CD14-positive monocyte (primary cell): ENCODE results near the gene CMAS. TPM values are rescaled to one million over a fixed set of nuclear protein-coding genes. Genes with fewer than 3 reads are reported as not detected.
A peak's percentile ranks its signal among the peaks of the same experiment; 100 is the strongest.

Experiments used
- DNase-seq, 3 donors: peaks; one replicate each; pipeline ENCODE4 v3.0.0-alpha.2; 2011 to 2022
- H2AFZ ChIP-seq: 2 replicates; pipeline ENCODE4 v1.6.0; 2012; ENCODE audit warnings: mild to moderate bottlenecking, low read depth, low read length, inconsistent platforms; ENCODE audit not compliant: insufficient read depth, poor library complexity, severe bottlenecking
- H3K27ac ChIP-seq, 2 donors: 1 replicate in 1 of 2; 2 replicates in 1 of 2; pipeline ENCODE4 v1.5.1; 2012 to 2013; ENCODE audit warnings: low read length in 2 of 2, control low read depth in 1 of 2, inconsistent platforms in 1 of 2, low read depth in 1 of 2, mild to moderate bottlenecking in 1 of 2
- H3K27me3 ChIP-seq, 2 donors: one replicate each; pipeline versions ENCODE4 v1.6.0 to v1.6.1; 2011 to 2013; ENCODE audit warnings: low read length in 2 of 2; ENCODE audit not compliant: control insufficient read depth in 2 of 2, insufficient read depth in 2 of 2
- H3K36me3 ChIP-seq, 2 donors: replicated peaks in 1 of 2; 1 replicate in 1 of 2; 2 replicates in 1 of 2; pipeline versions ENCODE4 v1.5.1 to v1.6.1; 2012 to 2013; ENCODE audit warnings: low read length in 2 of 2, control low read depth in 1 of 2, inconsistent platforms in 1 of 2, mild to moderate bottlenecking in 1 of 2; ENCODE audit not compliant: insufficient read depth in 2 of 2, control insufficient read depth in 1 of 2
- H3K4me1 ChIP-seq, 2 donors: 1 replicate in 1 of 2; 2 replicates in 1 of 2; pipeline versions ENCODE4 v1.5.1 to v1.6.1; 2012 to 2013; ENCODE audit warnings: low read length in 2 of 2, control low read depth in 1 of 2, inconsistent platforms in 1 of 2, mild to moderate bottlenecking in 1 of 2, moderate library complexity in 1 of 2; ENCODE audit not compliant: insufficient read depth in 2 of 2, control insufficient read depth in 1 of 2
- H3K4me2 ChIP-seq: replicated peaks from 2 replicates; pipeline ENCODE3; 2012; ENCODE audit warnings: low read length, moderate library complexity, mild to moderate bottlenecking; ENCODE audit not compliant: poor library complexity, severe bottlenecking; ENCODE audit errors: extremely low read depth
- H3K4me3 ChIP-seq, 3 experiments: fragments of 200-600 bp in 1 of 3; sonication (generic) in 1 of 3; replicated peaks in 1 of 3; 1 replicate in 2 of 3; 2 replicates in 1 of 3; pipeline ENCODE4 v1.5.1; 2011 to 2013; ENCODE audit warnings: low read length in 3 of 3, mild to moderate bottlenecking in 3 of 3, control low read depth in 2 of 3, low read depth in 2 of 3, inconsistent platforms in 1 of 3, moderate library complexity in 1 of 3
- H3K79me2 ChIP-seq: 2 replicates; pipeline ENCODE4 v1.6.0; 2012; ENCODE audit warnings: mild to moderate bottlenecking, control low read depth, inconsistent platforms, low read length, moderate library complexity; ENCODE audit not compliant: insufficient read depth
- H3K9ac ChIP-seq: 2 replicates; pipeline ENCODE4 v1.6.0; 2017; ENCODE audit warnings: low read length, mild to moderate bottlenecking; ENCODE audit not compliant: insufficient read depth, poor library complexity, severe bottlenecking
- H3K9me3 ChIP-seq, 2 donors: replicated peaks in 1 of 2; 1 replicate in 1 of 2; 2 replicates in 1 of 2; pipeline versions ENCODE4 v1.5.1 to v1.6.1; 2012 to 2013; ENCODE audit warnings: low read length in 2 of 2, control low read depth in 1 of 2; ENCODE audit not compliant: control insufficient read depth in 1 of 2, insufficient read depth in 1 of 2
- H4K20me1 ChIP-seq: 2 replicates; pipeline ENCODE4 v1.6.0; 2012; ENCODE audit warnings: mild to moderate bottlenecking, low read length, control low read depth, moderate library complexity; ENCODE audit not compliant: insufficient read depth
- H3K27ac Mint-ChIP-seq, 7 donors: one replicate each; pipeline ENCODE4 v1.8.0; 2020; ENCODE audit warnings: mild to moderate bottlenecking in 7 of 7, mixed read lengths in 7 of 7, moderate library complexity in 6 of 7, inconsistent platforms in 2 of 7
- H3K27me3 Mint-ChIP-seq, 3 donors: one replicate each; pipeline ENCODE4 v1.8.0; 2021 to 2022; ENCODE audit warnings: low read depth in 3 of 3, mild to moderate bottlenecking in 3 of 3, mixed read lengths in 3 of 3, moderate library complexity in 3 of 3, inconsistent platforms in 1 of 3
- H3K36me3 Mint-ChIP-seq, 2 donors: one replicate each; pipeline ENCODE4 v1.8.0; 2020; ENCODE audit warnings: mixed read lengths in 2 of 2, inconsistent platforms in 1 of 2, mild to moderate bottlenecking in 1 of 2
- H3K4me1 Mint-ChIP-seq: one replicate; pipeline ENCODE4 v1.8.0; 2020; ENCODE audit warnings: mild to moderate bottlenecking, mixed read lengths
- H3K4me3 Mint-ChIP-seq, 2 donors: one replicate each; pipeline ENCODE4 v1.8.0; 2020; ENCODE audit warnings: mild to moderate bottlenecking in 2 of 2, mixed read lengths in 2 of 2, moderate library complexity in 1 of 2
- H3K9me3 Mint-ChIP-seq, 7 donors: one replicate each; pipeline ENCODE4 v1.8.0; 2020 to 2022; ENCODE audit warnings: mixed read lengths in 7 of 7, mild to moderate bottlenecking in 6 of 7, moderate library complexity in 6 of 7, inconsistent platforms in 2 of 7
- CTCF ChIP-seq: fragments of 200-600 bp; IDR thresholded peaks from one replicate; pipeline ENCODE4 v1.8.0; 2022; ENCODE audit warnings: antibody characterized with exemption, mild to moderate bottlenecking
- WGBS: methylation state at CpG from one replicate; pipeline ENCODE4 v1.1.5; 2013; ENCODE audit warnings: missing lambda C conversion rate; ENCODE audit not compliant: insufficient coverage; 5-methylcytosine and 5-hydroxymethylcytosine counted together
- intact Hi-C, 2 donors: fragments of 100-400 bp; cut with micrococcal nuclease; formaldehyde crosslinking; loops; one replicate each; pipeline versions ENCODE4 v1.15.0 to v1.15.1; 2023
- polyA plus RNA-seq, 3 donors: library from polyadenylated mRNA; depleted of rRNA in 1 of 3; unstranded in 2 of 3; stranded (reverse) in 1 of 3; fragments of 300-500 nt in 2 of 3; fragments of >200 nt in 1 of 3; fragmentation: Illumina TruSeq in 2 of 3; gene quantifications; 1 replicate in 2 of 3; 2 replicates in 1 of 3; pipeline ENCODE4 v1.2.3, GENCODE V29; 2012 to 2021

Gene CMAS
- polyA plus RNA-seq, 3 donors: 12.6 to 33.1 (median 28.3) TPM

- Mint-ChIP-seq H3K9me3 (peaks cover 0 to 7% (median 0%) of the 10 kb centered on the region in 7 donors), H3K4me1 (peaks cover 9% of the 10 kb centered on the region), H3K36me3 (no peaks in the 10 kb centered on the region), H3K27ac (peak overlapping the region in 1 of 7 donors; percentile 30), H3K27me3 (no peaks in the 10 kb centered on the region), H3K4me3 (no peak overlapping the region)
- intact Hi-C loops: loop anchor here in 1 of 2 donors (5.0 kb wide), 1 partner anchor 341 kb away; no protein-coding TSS in a partner anchor
- DNase-seq: peak; percentile 66 to 86 (median 72)
- H3K79me2 ChIP-seq: no peaks in the 10 kb centered on the region
- peak; percentile 64 for TF ChIP-seq CTCF
- H3K4me2 ChIP-seq: peak overlapping the region; percentile 23
- H4K20me1 ChIP-seq: no peaks in the 10 kb centered on the region
- H2AFZ ChIP-seq: peak overlapping the region; percentile 75
- H3K36me3 ChIP-seq: no peaks in the 10 kb centered on the region
- H3K27me3 ChIP-seq: no peaks in the 10 kb centered on the region
- no peak overlapping the region for H3K27ac ChIP-seq
- WGBS: 48% methylated on average over 3 of the region's 6 CpGs
- no peak overlapping the region for H3K9ac ChIP-seq
- no peak overlapping the region for H3K4me3 ChIP-seq
- H3K9me3 ChIP-seq: no peaks in the 10 kb centered on the region
- peaks cover 9 to 12% of the 10 kb centered on the region in 2 donors for H3K4me1 ChIP-seq
Observed at GRCh38 chr12:22100958-22101748, 55.1 kb downstream of the CMAS start.

- H3K27me3 Mint-ChIP-seq: no peaks in the 10 kb centered on the region
- Histone ChIP-seq H3K9me3 (no peaks in the 10 kb centered on the region), H3K4me2 (no peak overlapping the region), H3K9ac (no peak overlapping the region), H3K36me3 (no peaks in the 10 kb centered on the region), H3K27me3 (no peaks in the 10 kb centered on the region), H3K4me1 (peaks cover 9 to 12% of the 10 kb centered on the region in 2 donors), H4K20me1 (no peaks in the 10 kb centered on the region), H2AFZ (peak overlapping the region; percentile 75), H3K4me3 (no peak overlapping the region), H3K79me2 (no peaks in the 10 kb centered on the region), H3K27ac (no peak overlapping the region)
- DNase-seq: peak; percentile 11 to 82 (median 42)
- H3K27ac Mint-ChIP-seq: peak overlapping the region in 2 of 7 donors; percentile 7 to 61
- H3K9me3 Mint-ChIP-seq: peaks cover 0 to 7% (median 2%) of the 10 kb centered on the region in 7 donors
- H3K4me1 Mint-ChIP-seq: peaks cover 9% of the 10 kb centered on the region
- no peak for TF ChIP-seq CTCF
- no peak overlapping the region for H3K4me3 Mint-ChIP-seq
- intact Hi-C loops: loop anchor here in 1 of 2 donors (5.0 kb wide), 1 partner anchor 341 kb away; no protein-coding TSS in a partner anchor
- 0% methylated on average over 4 of the region's 5 CpGs for WGBS
- H3K36me3 Mint-ChIP-seq: no peaks in the 10 kb centered on the region
Observed at GRCh38 chr12:22101749-22102243, 55.8 kb downstream of the CMAS start.
